HepG2 (cell line): ENCODE measurements around the gene CLDN24. TPM values are rescaled to one million over a fixed set of nuclear protein-coding genes. Genes with fewer than 3 reads are reported as not detected.

Source experiments
- ATAC-seq: fragments of 200-7000 bp; cut with Tn5 transposase; 3 replicates; pipeline ENCODE4 v1.9.1; 2020; ENCODE audit warnings: mild to moderate bottlenecking, moderate library complexity
- BruUV-seq: library from RNA; stranded (reverse); fragments of 400-500 nt; replicated peaks from 2 replicates; lab custom pipeline; 2021; lab: Mats Ljungman, UMichigan
- CTCF ChIA-PET: fragments of 300-600 bp; formaldehyde crosslinking; extraction: SDS; loops from one replicate; lab custom pipeline; 2021; ENCODE audit warnings: low total read pairs, inconsistent platforms, low intra/inter-chr PET ratio; lab: Yijun Ruan, JAX
- POLR2A ChIA-PET: fragments of 350-600 bp; sonication (Branson Sonifier 250); formaldehyde crosslinking; loops from one replicate; lab custom pipeline; 2020; ENCODE audit warnings: antibody characterized with exemption, inconsistent platforms; lab: Yijun Ruan, JAX
- DNase-seq: peaks from one replicate; pipeline ENCODE4 v3.0.0-alpha.2; 2015; ENCODE audit warnings: low spot score
- FAIRE-seq: peaks from 3 replicates; lab custom pipeline; 2011; peaks lifted over from hg19 to GRCh38; lab: Jason Lieb, UNC
- H2AFZ ChIP-seq: one replicate; pipeline ENCODE4 v1.6.1; 2011; ENCODE audit warnings: low read length, inconsistent platforms
- H3K27ac ChIP-seq: fragments of 300-600 bp; 3 replicates; pipeline ENCODE4 v1.8.0; 2011; ENCODE audit warnings: mixed run types, mild to moderate bottlenecking, mixed read lengths, low read length, inconsistent platforms; ENCODE audit not compliant: insufficient read depth; ENCODE audit errors: extremely low read length
- H3K27me3 ChIP-seq, 2 experiments: fragments of 200-600 bp in 1 of 2; 2 replicates in 1 of 2; 3 replicates in 1 of 2; pipeline versions ENCODE4 v1.6.0 to v1.8.0; 2011; ENCODE audit warnings: low read length in 2 of 2, mild to moderate bottlenecking in 2 of 2, moderate library complexity in 2 of 2, inconsistent platforms in 1 of 2; ENCODE audit not compliant: insufficient read depth in 2 of 2, control insufficient read depth in 1 of 2
- H3K36me3 ChIP-seq, 2 experiments: fragments of 200-600 bp in 1 of 2; replicated peaks in 1 of 2; 2 replicates in 1 of 2; 3 replicates in 1 of 2; pipeline versions ENCODE4 v1.5.1 to v1.8.0; 2011; ENCODE audit warnings: low read length in 2 of 2, inconsistent platforms in 1 of 2; ENCODE audit not compliant: insufficient read depth in 2 of 2, control insufficient read depth in 1 of 2
- H3K4me1 ChIP-seq: 2 replicates; pipeline ENCODE4 v1.5.1; 2012; ENCODE audit warnings: low read length, inconsistent platforms; ENCODE audit not compliant: insufficient read depth
- H3K4me2 ChIP-seq: 2 replicates; pipeline ENCODE4 v1.6.0; 2011; ENCODE audit warnings: low read depth, low read length, inconsistent platforms
- H3K4me3 ChIP-seq, 3 experiments: fragments of 200-600 bp in 1 of 3; sonication (generic), shearing (Covaris generic) in 1 of 3; replicated peaks in 1 of 3; 2 replicates each; pipeline ENCODE4 v1.5.1; 2011 to 2016; ENCODE audit warnings: low read length in 3 of 3, inconsistent platforms in 2 of 3, low read depth in 2 of 3, mild to moderate bottlenecking in 2 of 3, control low read depth in 1 of 3, mixed read lengths in 1 of 3; ENCODE audit not compliant: insufficient read depth in 1 of 3
- H3K79me2 ChIP-seq: one replicate; pipeline ENCODE4 v1.6.1; 2011; ENCODE audit warnings: low read length, inconsistent platforms; ENCODE audit not compliant: insufficient read depth
- H3K9ac ChIP-seq: 2 replicates; pipeline ENCODE4 v1.6.0; 2011; ENCODE audit warnings: mild to moderate bottlenecking, low read depth, low read length, inconsistent platforms; ENCODE audit not compliant: insufficient read depth
- H3K9me3 ChIP-seq: 2 replicates; pipeline ENCODE4 v1.5.1; 2012; ENCODE audit warnings: mild to moderate bottlenecking, low read length
- H4K20me1 ChIP-seq: 2 replicates; pipeline ENCODE4 v1.6.0; 2011; ENCODE audit warnings: inconsistent platforms, mild to moderate bottlenecking, low read length, moderate library complexity; ENCODE audit not compliant: insufficient read depth
- HES4 ChIP-seq: sonication (generic); formaldehyde crosslinking; IDR thresholded peaks from 2 replicates; pipeline ENCODE4 v1.9.0; 2021; ENCODE audit warnings: mild to moderate bottlenecking, missing genetic modification reagents, borderline replicate concordance
- HNRNPK ChIP-seq: fragments of 200-400 bp; formaldehyde crosslinking; IDR thresholded peaks from 2 replicates; pipeline ENCODE4 v1.6.1; 2018; ENCODE audit warnings: low read length, low read depth, moderate library complexity, mild to moderate bottlenecking; ENCODE audit not compliant: poor library complexity, severe bottlenecking
- HOXA3 ChIP-seq: sonication (generic); formaldehyde crosslinking; IDR thresholded peaks from 2 replicates; pipeline ENCODE4 v1.5.0; 2020; ENCODE audit warnings: missing genetic modification reagents
- MAFK ChIP-seq, 2 experiments: IDR thresholded peaks in 1 of 2; conservative IDR thresholded peaks in 1 of 2; 2 replicates each; pipeline ENCODE4 v1.6.1; 2011; ENCODE audit warnings: improper control_type of control experiment in 2 of 2, low read length in 2 of 2
- NFE2 ChIP-seq: sonication (generic); formaldehyde crosslinking; IDR thresholded peaks from 2 replicates; pipeline ENCODE4 v1.4.0; 2020; ENCODE audit warnings: missing genetic modification reagents
- PCBP1 ChIP-seq: fragments of 200-400 bp; formaldehyde crosslinking; IDR thresholded peaks from 2 replicates; pipeline ENCODE4 v1.6.1; 2017; ENCODE audit warnings: mild to moderate bottlenecking, low read depth, low read length, borderline replicate concordance
- PHB2 ChIP-seq: fragments of 450-650 bp; IDR thresholded peaks from 2 replicates; pipeline ENCODE4 v1.6.1; 2018; ENCODE audit not compliant: partially characterized antibody
- SMAD1 ChIP-seq: sonication (generic); formaldehyde crosslinking; IDR thresholded peaks from 2 replicates; pipeline ENCODE4 v1.4.0; 2020; ENCODE audit warnings: missing genetic modification reagents, low read depth, mild to moderate bottlenecking, borderline replicate concordance
- ZMYM3 ChIP-seq: sonication (generic); formaldehyde crosslinking; IDR thresholded peaks from 2 replicates; pipeline ENCODE4 v1.5.1; 2020; ENCODE audit warnings: mild to moderate bottlenecking, missing genetic modification reagents
- ZNF296 ChIP-seq: sonication (generic); formaldehyde crosslinking; conservative IDR thresholded peaks from 2 replicates; pipeline ENCODE4 v1.5.0; 2020; ENCODE audit warnings: mild to moderate bottlenecking, missing genetic modification reagents
- ZNF318 ChIP-seq: sonication (generic); formaldehyde crosslinking; IDR thresholded peaks from 2 replicates; pipeline ENCODE4 v1.4.0; 2020; ENCODE audit warnings: mild to moderate bottlenecking, missing genetic modification reagents
- ZNF33B ChIP-seq: sonication (generic); formaldehyde crosslinking; IDR thresholded peaks from 2 replicates; pipeline ENCODE4 v1.5.1; 2020; ENCODE audit warnings: mild to moderate bottlenecking, missing genetic modification reagents
- ZNF513 ChIP-seq: sonication (generic); formaldehyde crosslinking; conservative IDR thresholded peaks from 2 replicates; pipeline ENCODE4 v1.5.0; 2020; ENCODE audit warnings: missing genetic modification reagents
- ZSCAN30 ChIP-seq: sonication (generic); formaldehyde crosslinking; IDR thresholded peaks from 2 replicates; pipeline ENCODE4 v1.5.0; 2020; ENCODE audit warnings: mild to moderate bottlenecking, missing genetic modification reagents
- ZSCAN5A ChIP-seq: sonication (generic); formaldehyde crosslinking; IDR thresholded peaks from 2 replicates; pipeline ENCODE4 v1.8.0; 2022; ENCODE audit warnings: mild to moderate bottlenecking, missing genetic modification reagents, borderline replicate concordance
- WGBS: methylation state at CpG from one replicate; pipeline ENCODE4 v1.1.6; 2017; ENCODE audit warnings: low lambda C conversion rate; 5-methylcytosine and 5-hydroxymethylcytosine counted together
- in situ Hi-C: cut with HindIII; loops from 2 replicates; pipeline ENCODE4 v1.10.0; 2017; ENCODE audit warnings: low pct_unique_long_range_greater_than_20kb; ENCODE audit not compliant: extremely low pct_ligation_motif_present
- intact Hi-C: fragments of 100-400 bp; cut with micrococcal nuclease; formaldehyde crosslinking; loops from one replicate; pipeline ENCODE4 v1.10.0; 2022; ENCODE audit not compliant: unreplicated experiment
- polyA plus RNA-seq, 8 experiments: library from polyadenylated mRNA; depleted of rRNA in 3 of 8; stranded (reverse) in 7 of 8; unstranded in 1 of 8; fragments of >200 nt; fragmentation: Illumina TruSeq in 4 of 8; extraction: Trizol in 4 of 8; gene quantifications; 2 replicates each; pipeline versions ENCODE4 v1.2.1 to v1.2.3, GENCODE V29; 2011 to 2016; ENCODE audit warnings: low read depth in 4 of 8, missing spikeins in 1 of 8, mixed read lengths in 1 of 8; ENCODE audit not compliant: insufficient read depth in 1 of 8
- total RNA-seq, 5 experiments: library from RNA; depleted of rRNA; stranded (reverse); fragments of >200 nt; fragmentation: Illumina TruSeq; extraction: Trizol; gene quantifications; 2 replicates each; pipeline ENCODE4 v1.2.3, GENCODE V29; 2016; ENCODE audit warnings: low read depth in 1 of 5

Gene CLDN24
- total and polyA plus RNA-seq, 2 of the 13 experiments (the other 11 are each of a cell fraction or from before 2014, with no cell fraction given), result not detected

GRCh38 chr4:183337349-183337748 is 15.1 kb upstream of the CLDN24 start:
- ChIA-PET POLR2A (no interaction called here), CTCF (no interaction called here)
- H3K4me1 ChIP-seq, result peaks cover 9% of the 10 kb centered on the region
- ATAC-seq, result peak; percentile 29; the same call in 2 of the 3 replicates
- H3K27ac ChIP-seq, result no peak overlapping the region
- no peak for DNase-seq
- no peak for FAIRE-seq
- H3K79me2 ChIP-seq, result no peaks in the 10 kb centered on the region
- no peaks in the 10 kb centered on the region for H4K20me1 ChIP-seq
- no peak overlapping the region for H2AFZ ChIP-seq
- H3K36me3 ChIP-seq, result no peaks in the 10 kb centered on the region
- intact Hi-C loops, result no loop called here
- no peak overlapping the region for H3K4me3 ChIP-seq
- H3K9me3 ChIP-seq, result no peaks in the 10 kb centered on the region
- H3K4me2 ChIP-seq, result no peak overlapping the region
- H3K9ac ChIP-seq, result no peak overlapping the region
- in situ Hi-C loops, result no loop called here
- BruUV-seq, result no TSS peak
- 67% methylated on average over 8 of the region's 9 CpGs for WGBS
- no peaks in the 10 kb centered on the region; a peak in 1 of 5 replicates for H3K27me3 ChIP-seq
- TF ChIP-seq SMAD1 (CRISPR knock-in tag) (no peak), ZMYM3 (CRISPR knock-in tag) (no peak), PHB2 (no peak), ZNF513 (CRISPR knock-in tag) (no peak), HES4 (CRISPR knock-in tag) (no peak), NFE2 (CRISPR knock-in tag) (no peak), ZNF318 (no peak), MAFK (conservative IDR thresholded peaks at IDR 0.05 in 1 of 2, IDR thresholded peaks at IDR 0.05 in 1 of 2; ENCODE audit: low read length in 2 of 2) (no peak), ZNF296 (CRISPR knock-in tag) (no peak), HNRNPK (no peak), ZNF33B (CRISPR knock-in tag) (no peak), HOXA3 (CRISPR knock-in tag) (no peak), ZSCAN5A (CRISPR knock-in tag) (no peak), ZSCAN30 (CRISPR knock-in tag) (no peak), PCBP1 (no peak)
